Measurements from ENCODE around the gene SMIM10.

GRCh38 chrX:135015523-135016245 lies 24.9 kb downstream of the SMIM10 start:
- TF ChIP-seq CTCF (IDR thresholded peaks at IDR 0.05) (no peak), POLR2A (IDR thresholded peaks at IDR 0.05) (no peak), EP300 (IDR thresholded peaks at IDR 0.05) (no peak)

Measured in stomach (tissue), 4 donors.